Ovary (tissue), 3 donors: Measurements from ENCODE around the gene CENPX.

Source experiments
- CTCF ChIP-seq, 3 donors: fragments of 450-650 bp in 2 of 3; fragments of 200-600 bp in 1 of 3; IDR thresholded peaks; one replicate each; pipeline versions ENCODE4 v1.5.1 to v1.8.0; 2016 to 2022; ENCODE audit warnings: antibody characterized with exemption in 3 of 3, mild to moderate bottlenecking in 1 of 3
- POLR2A ChIP-seq: fragments of 450-650 bp; IDR thresholded peaks from one replicate; pipeline ENCODE4 v1.6.1; 2017; ENCODE audit warnings: antibody characterized with exemption, mild to moderate bottlenecking, moderate library complexity
- donor health status: DM: no; HTN: no; CAD: no.

GRCh38 chr17:81980122-81980521 lies 42.6 kb downstream of the CENPX start:
- TF ChIP-seq POLR2A (no peak), CTCF (IDR thresholded peaks at IDR 0.05) (no peak)
